Measurements from ENCODE around the gene RLN3. TPM values are rescaled to one million over a fixed set of nuclear protein-coding genes. Genes with fewer than 3 reads are reported as not detected.

The RLN3 gene
- total and polyA plus RNA-seq, 9 of the 15 experiments (the other 6 are each of a cell fraction or from before 2014, with no cell fraction given), result 0.31 to 1.2 (median 0.71) TPM; not detected in 6

DNA sequence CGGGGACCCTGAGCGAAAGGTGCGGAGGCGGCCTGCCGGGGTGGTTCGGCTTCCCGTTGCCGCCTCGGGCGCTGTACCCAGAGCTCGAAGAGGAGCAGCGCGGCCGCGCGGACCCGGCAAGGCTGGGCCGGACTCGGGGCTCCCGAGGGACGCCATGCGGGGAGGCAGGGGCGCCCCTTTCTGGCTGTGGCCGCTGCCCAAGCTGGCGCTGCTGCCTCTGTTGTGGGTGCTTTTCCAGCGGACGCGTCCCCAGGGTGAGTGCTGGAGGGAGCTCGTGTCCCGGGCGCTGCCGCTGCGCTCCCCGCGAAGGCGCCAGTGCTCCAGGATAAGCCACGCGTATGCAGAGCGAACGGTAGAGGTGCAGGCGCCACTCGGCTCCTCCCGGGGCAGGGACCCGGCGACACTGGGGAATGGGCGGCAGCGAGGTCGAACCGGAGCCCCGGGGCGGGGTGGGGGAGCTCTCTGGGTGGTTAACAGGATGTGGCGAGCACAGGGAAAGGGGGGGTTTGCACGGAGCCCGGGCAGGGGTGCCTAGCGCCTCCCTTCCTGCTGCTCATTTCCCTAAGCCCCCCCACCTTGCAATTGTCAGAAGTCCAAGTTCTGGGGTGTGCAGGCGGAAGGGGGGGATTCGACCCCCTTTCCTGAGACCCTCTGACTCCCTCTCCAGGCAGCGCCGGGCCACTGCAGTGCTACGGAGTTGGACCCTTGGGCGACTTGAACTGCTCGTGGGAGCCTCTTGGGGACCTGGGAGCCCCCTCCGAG, 4.0 kb downstream of the RLN3 start, which contains the start of gene IL27RA (continued):
- TF ChIP-seq, protein P1, sequence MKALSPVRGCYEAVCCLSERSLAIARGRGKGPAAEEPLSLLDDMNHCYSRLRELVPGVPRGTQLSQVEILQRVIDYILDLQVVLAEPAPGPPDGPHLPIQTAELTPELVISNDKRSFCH (CRISPR knock-in tag; IDR thresholded peaks at IDR 0.05), result no peak
- TF ChIP-seq, protein P1 (tag; IDR thresholded peaks at IDR 0.05), result peak; percentile 83; the same call in 1 of the 2 replicates
- TF ChIP-seq NRF1 (conservative IDR thresholded peaks at IDR 0.05 in 1 of 2, IDR thresholded peaks at IDR 0.05 in 1 of 2), result peak; percentile 33 to 46; a peak in 3 of 4 replicates
- no peak for TF ChIP-seq NFXL1 (CRISPR knock-in tag; IDR thresholded peaks at IDR 0.05)
- TF ChIP-seq CHD1 (IDR thresholded peaks at IDR 0.05; ENCODE audit: low read length), result peak; percentile 63
- TF ChIP-seq, protein P2, sequence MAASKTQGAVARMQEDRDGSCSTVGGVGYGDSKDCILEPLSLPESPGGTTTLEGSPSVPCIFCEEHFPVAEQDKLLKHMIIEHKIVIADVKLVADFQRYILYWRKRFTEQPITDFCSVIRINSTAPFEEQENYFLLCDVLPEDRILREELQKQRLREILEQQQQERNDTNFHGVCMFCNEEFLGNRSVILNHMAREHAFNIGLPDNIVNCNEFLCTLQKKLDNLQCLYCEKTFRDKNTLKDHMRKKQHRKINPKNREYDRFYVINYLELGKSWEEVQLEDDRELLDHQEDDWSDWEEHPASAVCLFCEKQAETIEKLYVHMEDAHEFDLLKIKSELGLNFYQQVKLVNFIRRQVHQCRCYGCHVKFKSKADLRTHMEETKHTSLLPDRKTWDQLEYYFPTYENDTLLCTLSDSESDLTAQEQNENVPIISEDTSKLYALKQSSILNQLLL (CRISPR knock-in tag; IDR thresholded peaks at IDR 0.05; ENCODE audit: borderline replicate concordance), result no peak
- peak; percentile 37 for TF ChIP-seq PRDM10 (IDR thresholded peaks at IDR 0.05; ENCODE audit: partially characterized antibody)
- TF ChIP-seq, protein P3, sequence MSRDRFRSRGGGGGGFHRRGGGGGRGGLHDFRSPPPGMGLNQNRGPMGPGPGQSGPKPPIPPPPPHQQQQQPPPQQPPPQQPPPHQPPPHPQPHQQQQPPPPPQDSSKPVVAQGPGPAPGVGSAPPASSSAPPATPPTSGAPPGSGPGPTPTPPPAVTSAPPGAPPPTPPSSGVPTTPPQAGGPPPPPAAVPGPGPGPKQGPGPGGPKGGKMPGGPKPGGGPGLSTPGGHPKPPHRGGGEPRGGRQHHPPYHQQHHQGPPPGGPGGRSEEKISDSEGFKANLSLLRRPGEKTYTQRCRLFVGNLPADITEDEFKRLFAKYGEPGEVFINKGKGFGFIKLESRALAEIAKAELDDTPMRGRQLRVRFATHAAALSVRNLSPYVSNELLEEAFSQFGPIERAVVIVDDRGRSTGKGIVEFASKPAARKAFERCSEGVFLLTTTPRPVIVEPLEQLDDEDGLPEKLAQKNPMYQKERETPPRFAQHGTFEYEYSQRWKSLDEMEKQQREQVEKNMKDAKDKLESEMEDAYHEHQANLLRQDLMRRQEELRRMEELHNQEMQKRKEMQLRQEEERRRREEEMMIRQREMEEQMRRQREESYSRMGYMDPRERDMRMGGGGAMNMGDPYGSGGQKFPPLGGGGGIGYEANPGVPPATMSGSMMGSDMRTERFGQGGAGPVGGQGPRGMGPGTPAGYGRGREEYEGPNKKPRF (IDR thresholded peaks at IDR 0.05; ENCODE audit: low read depth, low read length), result no peak
- peak; percentile 85 for TF ChIP-seq PHF8 (IDR thresholded peaks at IDR 0.05; ENCODE audit: borderline replicate concordance, low read length)
- peak; percentile 31 for TF ChIP-seq SAP30 (IDR thresholded peaks at IDR 0.05; ENCODE audit: borderline replicate concordance, insufficient read depth, low read depth, low read length, poor library complexity, severe bottlenecking)
- 0 out of 2 replicates have a peak, but pooled peaks have one; percentile 26 for TF ChIP-seq ZNF395 (CRISPR knock-in tag; IDR thresholded peaks at IDR 0.05)
- TF ChIP-seq JUND (IDR thresholded peaks at IDR 0.05; ENCODE audit: borderline replicate concordance, low read depth, low read length), result peak; percentile 37
- no peak for TF ChIP-seq JUND (tag; IDR thresholded peaks at IDR 0.05; ENCODE audit: borderline replicate concordance, low read depth, low read length)
- TF ChIP-seq IRF2 (CRISPR knock-in tag; IDR thresholded peaks at IDR 0.05), result no peak
- TF ChIP-seq, protein P4, sequence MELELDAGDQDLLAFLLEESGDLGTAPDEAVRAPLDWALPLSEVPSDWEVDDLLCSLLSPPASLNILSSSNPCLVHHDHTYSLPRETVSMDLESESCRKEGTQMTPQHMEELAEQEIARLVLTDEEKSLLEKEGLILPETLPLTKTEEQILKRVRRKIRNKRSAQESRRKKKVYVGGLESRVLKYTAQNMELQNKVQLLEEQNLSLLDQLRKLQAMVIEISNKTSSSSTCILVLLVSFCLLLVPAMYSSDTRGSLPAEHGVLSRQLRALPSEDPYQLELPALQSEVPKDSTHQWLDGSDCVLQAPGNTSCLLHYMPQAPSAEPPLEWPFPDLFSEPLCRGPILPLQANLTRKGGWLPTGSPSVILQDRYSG (tag; conservative IDR thresholded peaks at IDR 0.05; ENCODE audit: low read depth), result 0 out of 2 replicates have a peak, but pooled peaks have one; percentile 45

All from K562 (cell line).